Frontal cortex (tissue), 4 donors: Measurements from ENCODE around the gene PAPPA. TPM values are rescaled to one million over a fixed set of nuclear protein-coding genes. Genes with fewer than 3 reads are reported as not detected.

Experiments used
- DNase-seq, 2 donors: peaks; one replicate each; pipeline ENCODE4 v3.0.0; 2012; ENCODE audit warnings: low spot score in 2 of 2
- FAIRE-seq: peaks from 2 replicates; lab custom pipeline; 2012; peaks lifted over from hg19 to GRCh38; lab: Jason Lieb, UNC
- total RNA-seq: library from RNA; depleted of rRNA; stranded (reverse); fragments of >200 nt; gene quantifications from one replicate; pipeline ENCODE4 v1.2.3, GENCODE V29; 2014
- donor health status: control.
- donor health status: control.
- donor health status: control.

Gene PAPPA
- total RNA-seq, 1 donor from 2014 or later = under 0.01 TPM

- no peak for FAIRE-seq
Measured at GRCh38 chr9:116394070-116394469, 240.5 kb downstream of the PAPPA start.

GRCh38 chr9:116394894-116395698 lies 241.5 kb downstream of the PAPPA start:
- FAIRE-seq = no peak

More at GRCh38 chr9:116394070-116394469, 240.5 kb downstream of the PAPPA start:
- no peak for DNase-seq

GRCh38 chr9:116395699-116396037 lies 242.1 kb downstream of the PAPPA start:
- DNase-seq = no peak
- FAIRE-seq = no peak

More at GRCh38 chr9:116394894-116395698, 241.5 kb downstream of the PAPPA start:
- DNase-seq = no peak

GRCh38 chr9:116403171-116403570 lies 249.6 kb downstream of the PAPPA start:
- no peak for DNase-seq
- FAIRE-seq = no peak

- FAIRE-seq = no peak
- DNase-seq = no peak
Measured at GRCh38 chr9:116404228-116404627, 250.6 kb downstream of the PAPPA start.

GRCh38 chr9:116405321-116405720 lies 251.7 kb downstream of the PAPPA start:
- DNase-seq (no peak), FAIRE-seq (no peak)

- FAIRE-seq = no peak
Measured at GRCh38 chr9:116406469-116406868, 252.9 kb downstream of the PAPPA start.

GRCh38 chr9:116409129-116409528 lies 255.5 kb downstream of the PAPPA start:
- DNase-seq (no peak), FAIRE-seq (no peak)

More at GRCh38 chr9:116406469-116406868, 252.9 kb downstream of the PAPPA start:
- no peak for DNase-seq

GRCh38 chr9:116409638-116410037 lies 256.0 kb downstream of the PAPPA start:
- DNase-seq (no peak), FAIRE-seq (no peak)

GRCh38 chr9:116411506-116411905 lies 257.9 kb downstream of the PAPPA start:
- no peak for FAIRE-seq

GRCh38 chr9:116414374-116414773 lies 260.8 kb downstream of the PAPPA start:
- DNase-seq (no peak), FAIRE-seq (no peak)

More at GRCh38 chr9:116411506-116411905, 257.9 kb downstream of the PAPPA start:
- no peak for DNase-seq

- DNase-seq = no peak
- no peak for FAIRE-seq
Measured at GRCh38 chr9:116416421-116416820, 262.8 kb downstream of the PAPPA start.

- DNase-seq = no peak
- no peak for FAIRE-seq
Measured at GRCh38 chr9:116417464-116417863, 263.9 kb downstream of the PAPPA start.

- no peak for DNase-seq
- FAIRE-seq = no peak
Measured at GRCh38 chr9:116419181-116419580, 265.6 kb downstream of the PAPPA start.

GRCh38 chr9:116420993-116421538 lies 267.5 kb downstream of the PAPPA start:
- DNase-seq (no peak), FAIRE-seq (no peak)

GRCh38 chr9:116422119-116422979 lies 268.8 kb downstream of the PAPPA start:
- DNase-seq (no peak), FAIRE-seq (no peak)

- FAIRE-seq (no peak), DNase-seq (no peak)
Measured at GRCh38 chr9:116423149-116423548, 269.6 kb downstream of the PAPPA start.

- no peak for DNase-seq
- FAIRE-seq = no peak
Measured at GRCh38 chr9:116425244-116425643, 271.7 kb downstream of the PAPPA start.

- no peak for DNase-seq
- no peak for FAIRE-seq
Measured at GRCh38 chr9:116430849-116431248, 277.3 kb downstream of the PAPPA start.

GRCh38 chr9:116432051-116432450 lies 278.5 kb downstream of the PAPPA start:
- no peak for DNase-seq
- FAIRE-seq = no peak

- DNase-seq (no peak), FAIRE-seq (no peak)
Measured at GRCh38 chr9:116434314-116434713, 280.7 kb downstream of the PAPPA start.
